HG03575 (cell line): Measurements from ENCODE around the gene SMPD2.

Experiments used
- ATAC-seq: cut with Tn5 transposase; IDR thresholded peaks from one replicate; pipeline ENCODE4 v1.9.1; 2021; ENCODE audit not compliant: unreplicated experiment, insufficient number of reproducible peaks, low FRiP score; ENCODE audit errors: extremely low read depth

Gene SMPD2

DNA sequence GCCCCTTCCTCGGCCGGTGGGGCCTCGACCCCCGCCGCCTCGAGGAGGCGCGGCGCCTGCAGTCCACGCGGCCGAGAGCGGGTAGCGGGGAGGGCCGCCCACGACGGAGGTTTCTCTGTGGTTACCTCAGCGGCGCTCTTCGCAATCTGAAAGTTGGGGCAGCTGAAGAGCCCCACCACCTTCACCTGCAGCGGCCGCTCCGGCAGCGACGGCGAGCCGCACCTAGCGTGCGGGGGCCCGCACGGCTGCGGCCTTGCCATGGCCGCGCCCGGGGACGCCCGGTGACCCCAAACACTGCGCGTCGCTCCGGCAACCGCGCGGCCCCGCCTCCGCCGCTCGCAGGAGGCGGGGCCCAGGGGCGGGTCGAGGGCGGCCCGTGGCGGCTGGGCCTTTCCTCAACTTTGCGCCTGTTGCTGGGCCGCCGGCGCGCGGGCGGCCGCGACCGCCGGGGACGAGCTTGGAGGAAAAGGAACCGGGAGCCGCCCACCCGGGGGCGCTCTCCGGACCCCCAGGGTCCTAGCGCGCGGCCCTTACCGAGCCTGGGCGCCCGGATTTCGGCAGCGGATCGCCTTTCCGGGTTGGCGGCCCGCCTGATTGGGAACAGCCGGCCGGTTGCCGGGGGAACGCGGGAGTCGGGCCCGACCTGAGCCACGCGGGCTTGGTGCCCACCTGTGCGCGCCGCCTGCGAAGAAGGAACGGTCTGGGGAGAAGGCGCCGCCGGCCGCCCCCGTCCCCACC is at the start of gene SMPD2, which contains the start of gene PPIL6:
Gene SMPD2, plus strand, starts transcription at position 394 of the 738 bp plus-strand sequence. CDS start 398 bp downstream, outside the sequence.
Gene PPIL6, minus strand, starts transcription at position 298 of the 738 bp plus-strand sequence. Its CDS starts 38 bp downstream, at position 260.
- ATAC-seq: no peak

DNA sequence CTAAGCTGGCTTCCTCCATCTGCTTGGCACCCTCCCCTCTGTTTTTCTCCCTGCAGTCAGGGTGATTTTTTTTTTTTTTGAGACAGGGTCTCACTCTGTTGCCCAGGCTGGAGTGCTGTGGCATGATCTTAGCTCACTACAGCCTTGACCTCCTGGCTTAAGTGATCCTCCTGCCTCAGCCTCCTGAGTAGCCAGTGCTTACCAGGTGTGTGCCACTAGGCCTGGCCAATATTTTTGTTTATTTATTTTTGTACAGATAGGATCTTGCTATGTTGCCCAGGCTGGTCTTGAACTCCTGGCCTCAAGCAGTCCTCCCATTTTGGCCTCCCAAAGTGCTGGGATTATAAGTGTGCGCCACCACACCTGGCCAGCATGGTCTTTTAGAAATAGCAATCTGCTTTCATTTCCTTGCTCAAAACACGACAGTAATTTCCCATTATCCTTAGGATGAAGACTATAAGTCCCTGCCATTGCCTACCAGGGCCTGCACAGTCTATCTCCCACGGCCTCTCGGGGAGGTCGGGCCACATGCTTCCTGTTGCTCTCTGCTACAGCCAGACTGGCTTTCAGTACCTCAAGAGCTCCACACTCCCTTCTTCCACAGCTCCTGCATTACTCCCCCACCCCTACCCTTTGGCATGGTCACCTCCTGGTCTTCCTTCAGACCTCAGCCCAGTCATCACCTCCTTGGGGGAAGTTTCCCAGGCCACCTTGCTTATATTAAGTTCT is 47.2 kb upstream of the SMPD2 start:
- no peak for ATAC-seq

DNA sequence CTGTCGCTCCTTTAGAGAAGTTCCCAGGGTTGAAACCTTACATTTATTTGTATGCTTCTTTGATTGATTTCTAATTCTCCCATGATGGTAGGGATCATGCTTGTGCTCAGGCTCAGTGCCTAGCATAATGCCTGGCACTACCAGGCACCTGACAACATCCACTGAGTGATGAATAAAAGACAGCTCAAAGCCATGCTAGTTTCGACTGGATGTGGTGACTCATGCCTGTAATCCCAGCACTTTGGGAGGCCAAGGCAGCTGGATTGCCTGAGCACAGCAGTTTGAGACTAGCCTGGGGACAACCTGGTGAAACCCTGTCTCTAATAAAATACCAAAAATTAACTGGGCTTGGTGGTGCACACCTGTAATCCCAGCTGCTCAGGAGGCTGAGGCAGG is 46.6 kb upstream of the SMPD2 start:
- no peak for ATAC-seq

DNA sequence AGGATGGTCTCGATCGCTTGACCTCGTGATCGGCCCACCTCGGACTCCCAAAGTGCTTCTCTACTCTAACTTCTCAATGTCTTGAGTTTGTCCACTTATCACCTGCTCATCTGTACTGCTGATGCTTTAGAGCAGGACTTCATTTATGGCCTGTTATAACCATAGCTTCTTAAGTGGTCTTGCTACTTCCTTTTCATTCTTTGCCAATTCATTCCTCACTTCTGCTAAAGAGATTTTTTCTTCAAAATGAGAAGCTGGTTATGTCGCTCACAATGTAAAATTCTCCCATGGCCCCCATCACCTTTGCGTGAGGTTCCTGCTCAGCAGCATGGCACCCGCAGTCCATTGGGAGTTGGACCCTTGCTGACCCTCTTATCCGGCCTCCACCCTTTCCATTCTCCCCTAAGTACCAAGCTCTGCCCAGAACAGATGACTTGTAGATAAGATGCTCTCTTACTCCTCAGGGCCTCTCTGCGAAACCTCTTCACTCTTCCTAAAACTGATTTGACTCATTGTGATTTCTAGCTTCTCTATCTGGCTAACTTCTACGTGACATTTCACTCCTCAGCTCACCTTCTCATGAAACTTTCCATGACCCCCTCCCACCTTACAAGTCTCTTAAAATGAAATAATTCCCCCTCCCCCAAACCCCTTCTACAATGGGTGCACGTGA is 44.3 kb upstream of the SMPD2 start:
- ATAC-seq: no peak

DNA sequence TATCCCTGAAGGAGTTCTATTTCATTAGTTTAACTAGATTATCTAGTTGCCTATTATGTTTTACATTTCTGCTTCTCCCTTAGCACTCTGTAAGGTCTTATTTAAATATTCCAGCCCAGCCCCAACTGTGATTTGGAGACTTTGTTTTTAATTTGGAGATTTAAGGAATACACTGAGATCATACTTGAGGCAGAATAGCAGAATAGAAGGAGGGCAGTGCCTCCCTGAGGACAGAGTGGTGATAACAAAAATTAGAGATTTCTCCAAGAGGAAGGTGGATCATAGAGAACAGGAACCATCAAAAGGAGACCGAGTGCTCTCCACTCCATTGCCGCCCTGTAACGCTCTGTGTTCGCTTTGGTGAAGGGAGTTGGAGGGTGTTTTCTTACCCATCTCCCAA is 43.5 kb upstream of the SMPD2 start:
- no peak for ATAC-seq

DNA sequence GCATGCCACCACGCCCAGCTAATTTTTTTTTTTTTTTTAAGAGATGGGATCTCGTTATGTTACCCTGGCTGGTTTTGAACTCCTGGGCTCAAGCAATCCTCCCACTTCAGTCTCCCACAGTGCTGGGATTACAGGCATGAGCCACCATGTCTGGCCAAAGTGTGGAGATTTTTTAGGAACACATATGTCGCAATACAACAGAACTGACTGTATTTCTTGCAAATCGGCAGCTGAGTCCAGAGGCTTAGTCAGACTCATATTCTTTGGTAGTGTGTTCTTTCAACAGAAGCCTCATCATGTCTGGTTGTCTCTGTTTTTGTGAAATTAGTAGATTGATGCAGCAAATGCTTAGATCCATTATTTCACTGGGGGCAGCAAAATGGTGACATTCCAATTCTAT is 34.3 kb upstream of the SMPD2 start:
- no peak for ATAC-seq

DNA sequence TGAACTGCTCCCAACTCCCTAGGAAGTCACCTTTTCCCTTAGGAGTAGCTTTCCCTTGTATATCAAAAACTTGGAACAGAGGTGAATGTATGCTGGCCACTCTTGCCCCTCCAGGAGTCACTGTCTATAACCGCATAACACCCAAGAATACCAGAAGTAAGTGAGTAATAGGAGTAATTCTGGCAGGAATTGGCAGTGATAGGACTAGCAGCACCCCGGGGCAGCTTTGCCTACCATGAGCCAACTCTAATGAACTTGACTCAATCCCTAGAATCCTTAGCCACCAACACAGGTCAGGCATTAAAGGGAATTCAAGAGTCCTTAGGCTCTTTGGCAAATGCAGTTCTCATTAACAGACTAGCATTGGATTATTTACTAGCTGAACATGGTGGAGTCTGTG is 29.5 kb upstream of the SMPD2 start:
- ATAC-seq: no peak

DNA sequence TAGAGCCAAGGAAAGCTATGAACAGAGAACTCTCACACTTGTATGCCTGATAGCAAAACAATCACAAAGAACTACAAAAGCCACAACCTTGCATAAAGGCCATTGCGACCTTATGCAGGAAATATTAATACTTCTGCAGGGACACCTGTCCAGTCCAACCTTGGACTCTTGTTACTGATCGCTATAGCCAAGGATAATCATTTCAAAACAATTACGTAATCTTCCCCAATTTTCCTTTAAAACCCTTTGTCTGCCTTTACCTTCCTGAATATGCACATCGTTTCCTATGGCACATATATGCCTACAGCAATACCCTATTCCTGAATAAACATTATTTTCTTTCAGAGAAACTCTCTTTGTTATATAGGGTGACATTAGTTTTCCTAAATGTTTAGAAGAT is 22.9 kb upstream of the SMPD2 start:
- ATAC-seq: no peak

GRCh38 chr6:109420751-109421150 is 19.8 kb upstream of the SMPD2 start:
- ATAC-seq: no peak

DNA sequence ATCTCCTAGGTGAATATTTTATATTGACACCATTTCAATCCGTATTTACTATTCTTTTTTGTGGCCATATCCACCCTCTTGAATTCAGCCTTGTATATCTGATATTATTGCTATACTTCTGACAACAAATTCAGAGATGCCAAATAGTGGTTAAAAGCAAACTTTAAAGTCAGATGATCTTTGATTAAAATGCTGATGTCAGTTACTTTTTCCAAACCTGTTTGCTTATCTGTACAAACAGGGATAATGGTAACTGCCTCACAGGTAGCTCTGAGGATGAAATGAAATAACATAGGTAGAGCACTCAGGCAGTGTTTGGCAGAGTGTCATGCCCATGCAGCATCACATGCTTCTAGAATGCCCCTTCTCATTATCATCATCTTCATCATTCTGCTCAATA is 19.3 kb upstream of the SMPD2 start:
- ATAC-seq: no peak

DNA sequence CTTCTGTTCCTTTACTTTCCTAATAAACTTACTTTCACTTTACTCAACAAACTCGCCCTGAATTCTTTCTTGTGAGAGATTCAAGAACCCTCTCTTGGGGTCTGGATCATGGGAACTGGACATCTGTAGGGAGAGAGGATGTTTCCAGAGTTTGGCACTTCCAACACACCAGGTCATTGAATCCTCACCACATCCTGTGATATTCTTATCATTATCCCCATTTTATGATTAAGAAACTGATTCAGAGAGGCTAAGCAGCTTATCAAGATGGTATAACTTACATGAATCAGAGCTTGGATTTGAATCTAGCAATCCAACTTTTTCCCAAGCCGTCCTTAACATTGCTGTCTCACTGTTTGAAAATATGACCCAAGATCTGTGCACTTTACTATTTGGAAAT is 15.6 kb upstream of the SMPD2 start:
- no peak for ATAC-seq

DNA sequence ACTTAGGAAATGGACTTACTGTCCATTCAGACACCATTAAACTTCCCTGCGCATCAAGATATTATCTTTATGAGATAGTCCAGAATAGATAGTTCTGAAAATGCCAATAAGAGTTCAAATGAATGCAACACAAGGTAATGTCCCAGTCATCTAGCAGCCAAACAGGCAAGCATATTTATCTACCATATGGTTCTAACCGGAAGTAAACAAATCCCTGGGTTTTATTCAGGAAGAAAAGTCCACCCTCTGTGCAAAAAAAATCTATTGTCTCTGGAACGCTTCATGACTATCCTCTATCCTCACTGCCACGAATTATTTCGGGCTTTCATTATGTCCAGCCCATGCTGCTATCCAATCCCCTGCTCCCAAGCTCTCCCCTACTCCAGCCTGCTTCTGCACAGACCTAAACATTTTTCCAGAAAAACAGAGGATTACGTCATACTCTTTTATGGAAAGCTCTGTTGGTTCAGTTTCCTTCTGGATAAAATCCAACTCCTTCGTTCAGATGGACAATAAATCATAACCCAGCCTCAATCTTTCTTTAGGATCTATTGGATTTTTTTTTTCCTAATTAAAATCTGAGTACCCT is 11.5 kb upstream of the SMPD2 start:
- no peak for ATAC-seq

GRCh38 chr6:109429496-109429895 is 11.0 kb upstream of the SMPD2 start:
- ATAC-seq: no peak

DNA sequence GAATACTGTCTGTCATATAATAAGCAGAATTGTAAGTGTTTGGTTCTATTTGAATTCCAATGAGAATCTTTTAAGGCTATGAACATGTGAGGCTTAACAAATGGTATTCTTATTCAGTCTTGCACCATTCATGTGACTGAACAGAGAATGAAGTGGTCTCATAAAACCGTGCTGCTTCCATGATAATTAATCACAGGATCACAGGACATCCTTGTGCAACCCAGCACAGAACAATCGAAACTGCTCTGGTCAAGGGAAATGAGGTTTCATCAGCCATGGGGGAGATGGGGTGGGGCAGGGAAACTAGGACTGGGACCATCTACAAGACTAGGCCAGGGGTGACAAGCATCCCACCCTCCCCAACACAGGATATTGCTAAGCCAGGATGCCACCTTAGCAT is 6.1 kb upstream of the SMPD2 start:
- no peak for ATAC-seq

DNA sequence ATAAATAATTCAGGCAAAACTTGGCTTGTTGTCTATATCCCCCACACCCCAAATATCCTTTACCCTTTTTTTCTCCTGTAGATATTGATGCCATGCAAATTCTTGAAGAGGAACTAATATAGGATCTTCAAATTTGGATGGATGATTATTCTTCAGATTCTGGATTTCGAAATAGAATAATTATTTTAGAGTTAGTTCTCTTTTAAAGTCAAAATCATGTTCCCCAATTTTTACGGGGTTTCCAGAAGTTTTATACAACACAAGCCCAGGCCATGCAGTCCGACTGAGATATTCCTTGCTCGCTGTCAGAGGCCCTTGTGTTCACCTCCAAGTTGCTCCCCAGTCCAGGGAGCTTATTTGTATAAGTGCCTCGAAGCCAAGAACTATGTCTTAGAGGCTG is 4.5 kb upstream of the SMPD2 start:
- ATAC-seq: no peak

- no peak for ATAC-seq
Observed at GRCh38 chr6:109441069-109441816, 719 bp downstream of the SMPD2 start.

DNA sequence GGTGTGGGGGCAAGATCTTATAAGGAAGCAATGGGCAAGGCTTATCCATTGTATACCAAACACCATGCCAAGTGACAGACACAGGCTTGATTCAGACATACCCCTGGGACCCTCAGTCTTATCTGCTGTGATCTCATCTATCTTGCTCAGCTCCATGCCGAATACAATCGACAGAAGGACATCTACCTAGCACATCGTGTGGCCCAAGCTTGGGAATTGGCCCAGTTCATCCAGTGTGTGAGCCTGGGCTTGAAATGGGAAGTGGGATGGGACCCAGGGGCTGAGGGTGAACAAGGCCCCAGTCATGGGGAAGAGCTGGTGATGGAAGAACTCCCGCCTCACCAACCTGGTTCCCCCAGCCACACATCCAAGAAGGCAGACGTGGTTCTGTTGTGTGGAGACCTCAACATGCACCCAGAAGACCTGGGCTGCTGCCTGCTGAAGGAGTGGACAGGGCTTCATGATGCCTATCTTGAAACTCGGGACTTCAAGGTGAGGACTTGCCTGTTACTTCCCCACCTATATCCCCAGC is 1.9 kb downstream of the SMPD2 start:
- no peak for ATAC-seq

GRCh38 chr6:109443425-109443950 is 3.0 kb downstream of the SMPD2 start:
- no peak for ATAC-seq
